Central memory CD8-positive, alpha-beta T cell (primary cell): ENCODE measurements around the gene PACS2.
"Not testable (repeated sequence)": the region's sequence is repeated elsewhere in the genome, so short reads cannot be mapped to it uniquely, and the experiment has no call there.

ENCODE experiments used
- ATAC-seq: fragments of 150-1000 bp; cut with Tn5 transposase; replicated peaks from 2 replicates; pipeline ENCODE4 v1.10.0; 2022; ENCODE audit warnings: mild to moderate bottlenecking, moderate FRiP score, moderate number of reproducible peaks; ENCODE audit not compliant: poor library complexity, severe bottlenecking; ENCODE audit errors: extremely low read depth
- DNase-seq, 2 donors: peaks; one replicate each; pipeline ENCODE4 v3.0.0; 2021; ENCODE audit warnings: low spot score in 2 of 2
- H3K27ac Mint-ChIP-seq: one replicate; pipeline ENCODE4 v1.8.0; 2022; ENCODE audit warnings: low read depth, mild to moderate bottlenecking, moderate library complexity, mixed read lengths
- H3K27me3 Mint-ChIP-seq: one replicate; pipeline ENCODE4 v1.8.0; 2022; ENCODE audit warnings: mixed read lengths
- H3K36me3 Mint-ChIP-seq: one replicate; pipeline ENCODE4 v1.8.0; 2022; ENCODE audit warnings: mild to moderate bottlenecking, moderate library complexity, mixed read lengths; ENCODE audit not compliant: insufficient read depth
- H3K4me1 Mint-ChIP-seq: one replicate; pipeline ENCODE4 v1.8.0; 2022; ENCODE audit warnings: mixed read lengths
- H3K4me3 Mint-ChIP-seq: one replicate; pipeline ENCODE4 v1.8.0; 2022; ENCODE audit warnings: mild to moderate bottlenecking, moderate library complexity, mixed read lengths
- H3K9me3 Mint-ChIP-seq: one replicate; pipeline ENCODE4 v1.8.0; 2022; ENCODE audit warnings: mixed read lengths

Gene PACS2

GRCh38 chr14:105314287-105315200, at the start of gene PACS2:
PACS2 (plus strand) TSS chr14:105314748; CDS start chr14:105314919, 171 bp downstream.
- peak; percentile 51 to 55 for DNase-seq
- H3K27ac Mint-ChIP-seq, result peak within 1 kb of the TSS; percentile 91
- H3K4me1 Mint-ChIP-seq, result peaks cover 21% of the 10 kb centered on the region

GRCh38 chr14:105267820-105268548, 46.6 kb upstream of the PACS2 start:
- H3K36me3 Mint-ChIP-seq, result peaks cover 13% of the 10 kb centered on the region
- no peak for DNase-seq
- H3K9me3 Mint-ChIP-seq, result no peaks in the 10 kb centered on the region
- peaks cover 7% of the 10 kb centered on the region for H3K4me1 Mint-ChIP-seq
- no peak for ATAC-seq
- H3K4me3 Mint-ChIP-seq, result no peak overlapping the region
- H3K27me3 Mint-ChIP-seq, result no peaks in the 10 kb centered on the region
- H3K27ac Mint-ChIP-seq, result peak overlapping the region; percentile 61

More at GRCh38 chr14:105314287-105315200, at the start of gene PACS2:
- Mint-ChIP-seq H3K4me3 (peak within 1 kb of the TSS; percentile 90), H3K27me3 (no peaks in the 10 kb centered on the region), H3K36me3 (peaks cover 4% of the 10 kb centered on the region), H3K9me3 (no peaks in the 10 kb centered on the region)
- peak; percentile 67 for ATAC-seq

GRCh38 chr14:105268736-105269354, 45.7 kb upstream of the PACS2 start:
- no peak overlapping the region for H3K4me3 Mint-ChIP-seq
- H3K9me3 Mint-ChIP-seq, result no peaks in the 10 kb centered on the region
- DNase-seq (no peak), ATAC-seq (no peak)
- peaks cover 12% of the 10 kb centered on the region for H3K36me3 Mint-ChIP-seq
- peaks cover 9% of the 10 kb centered on the region for H3K4me1 Mint-ChIP-seq
- H3K27me3 Mint-ChIP-seq, result no peaks in the 10 kb centered on the region
- H3K27ac Mint-ChIP-seq, result peak overlapping the region; percentile 61

GRCh38 chr14:105269405-105269804, 45.1 kb upstream of the PACS2 start:
- Mint-ChIP-seq H3K27me3 (no peaks in the 10 kb centered on the region), H3K4me1 (peaks cover 15% of the 10 kb centered on the region), H3K4me3 (no peak overlapping the region), H3K36me3 (peaks cover 12% of the 10 kb centered on the region), H3K9me3 (no peaks in the 10 kb centered on the region), H3K27ac (no peak overlapping the region)
- DNase-seq (no peak), ATAC-seq (no peak)

- Mint-ChIP-seq H3K4me3 (no peak overlapping the region), H3K4me1 (peaks cover 15% of the 10 kb centered on the region), H3K27me3 (no peaks in the 10 kb centered on the region), H3K36me3 (peaks cover 13% of the 10 kb centered on the region), H3K9me3 (no peaks in the 10 kb centered on the region), H3K27ac (peak overlapping the region; percentile 73)
- DNase-seq (no peak), ATAC-seq (no peak)
Observed at GRCh38 chr14:105271224-105271890, 43.2 kb upstream of the PACS2 start.

GRCh38 chr14:105272623-105273022, 41.9 kb upstream of the PACS2 start:
- peaks cover 15% of the 10 kb centered on the region for H3K4me1 Mint-ChIP-seq

GRCh38 chr14:105273062-105273461, 41.5 kb upstream of the PACS2 start:
- no peak overlapping the region for H3K27ac Mint-ChIP-seq
- no peaks in the 10 kb centered on the region for H3K27me3 Mint-ChIP-seq
- ATAC-seq (no peak), DNase-seq (no peak)
- H3K9me3 Mint-ChIP-seq, result no peaks in the 10 kb centered on the region
- peaks cover 15% of the 10 kb centered on the region for H3K4me1 Mint-ChIP-seq
- H3K4me3 Mint-ChIP-seq, result no peak overlapping the region
- H3K36me3 Mint-ChIP-seq, result peaks cover 8% of the 10 kb centered on the region

More at GRCh38 chr14:105272623-105273022, 41.9 kb upstream of the PACS2 start:
- H3K27ac Mint-ChIP-seq, result no peak overlapping the region
- peaks cover 8% of the 10 kb centered on the region for H3K36me3 Mint-ChIP-seq
- ATAC-seq, result no peak
- DNase-seq, result no peak
- H3K9me3 Mint-ChIP-seq, result no peaks in the 10 kb centered on the region
- no peaks in the 10 kb centered on the region for H3K27me3 Mint-ChIP-seq
- H3K4me3 Mint-ChIP-seq, result no peak overlapping the region

GRCh38 chr14:105274637-105275036, 39.9 kb upstream of the PACS2 start:
- no peak overlapping the region for H3K4me3 Mint-ChIP-seq
- H3K36me3 Mint-ChIP-seq, result peaks cover 6% of the 10 kb centered on the region
- DNase-seq (no peak), ATAC-seq (no peak)
- H3K27ac Mint-ChIP-seq, result no peak overlapping the region
- H3K9me3 Mint-ChIP-seq, result no peaks in the 10 kb centered on the region
- no peaks in the 10 kb centered on the region for H3K27me3 Mint-ChIP-seq
- H3K4me1 Mint-ChIP-seq, result peaks cover 15% of the 10 kb centered on the region

GRCh38 chr14:105275267-105275946, 39.1 kb upstream of the PACS2 start:
- DNase-seq (no peak), ATAC-seq (no peak)
- no peaks in the 10 kb centered on the region for H3K9me3 Mint-ChIP-seq
- no peak overlapping the region for H3K4me3 Mint-ChIP-seq
- peak overlapping the region; percentile 77 for H3K27ac Mint-ChIP-seq
- H3K36me3 Mint-ChIP-seq, result peaks cover 6% of the 10 kb centered on the region
- H3K4me1 Mint-ChIP-seq, result peaks cover 15% of the 10 kb centered on the region
- H3K27me3 Mint-ChIP-seq, result no peaks in the 10 kb centered on the region

- not testable (repeated sequence) for H3K36me3 Mint-ChIP-seq, H3K27me3 Mint-ChIP-seq, H3K4me3 Mint-ChIP-seq, ATAC-seq, H3K9me3 Mint-ChIP-seq, H3K27ac Mint-ChIP-seq, DNase-seq
- peaks cover 18% of the 10 kb centered on the region for H3K4me1 Mint-ChIP-seq
Observed at GRCh38 chr14:105277448-105277847, 37.1 kb upstream of the PACS2 start.

GRCh38 chr14:105279642-105280361, 34.7 kb upstream of the PACS2 start:
- ATAC-seq (no peak), DNase-seq (no peak)
- Mint-ChIP-seq H3K27me3 (no peaks in the 10 kb centered on the region), H3K27ac (no peak overlapping the region), H3K4me1 (peaks cover 24% of the 10 kb centered on the region), H3K4me3 (no peak overlapping the region), H3K36me3 (peaks cover 12% of the 10 kb centered on the region), H3K9me3 (no peaks in the 10 kb centered on the region)
